Kidney epithelial cell (primary cell): Measurements from ENCODE around the gene OAS2. TPM values are rescaled to one million over a fixed set of nuclear protein-coding genes. Genes with fewer than 3 reads are reported as not detected.

Experiments used
- DNase-seq: peaks from one replicate; pipeline ENCODE4 v3.0.0-alpha.2; 2010; ENCODE audit warnings: low read depth
- H3K27me3 ChIP-seq: 2 replicates; pipeline ENCODE4 v1.6.0; 2011; ENCODE audit warnings: low read length; ENCODE audit not compliant: control insufficient read depth, insufficient read depth
- H3K36me3 ChIP-seq: 2 replicates; pipeline ENCODE4 v1.5.1; 2011; ENCODE audit warnings: low read length; ENCODE audit not compliant: control insufficient read depth, insufficient read depth
- H3K4me3 ChIP-seq: 2 replicates; pipeline ENCODE4 v1.5.1; 2011; ENCODE audit warnings: low read depth, mild to moderate bottlenecking, control low read depth, low read length
- CTCF ChIP-seq: IDR thresholded peaks from 2 replicates; pipeline ENCODE4 v1.5.1; 2011; ENCODE audit warnings: mild to moderate bottlenecking, moderate library complexity, low read length, control low read depth, inconsistent platforms; ENCODE audit not compliant: insufficient read depth, poor library complexity, severe bottlenecking
- total RNA-seq: library from RNA; depleted of rRNA; stranded (reverse); fragments of >200 nt; gene quantifications from 2 replicates; pipeline ENCODE4 v1.2.3, GENCODE V29; 2015

The OAS2 gene
- total RNA-seq, 1 donor from 2014 or later: 3.6 TPM

- H3K36me3 ChIP-seq: no peaks in the 10 kb centered on the region
- DNase-seq: no peak
- H3K27me3 ChIP-seq: no peaks in the 10 kb centered on the region
- H3K4me3 ChIP-seq: no peak overlapping the region
- no peak for TF ChIP-seq CTCF
Measured at GRCh38 chr12:113019025-113019424, 40.7 kb downstream of the OAS2 start.

- DNase-seq: no peak
- Histone ChIP-seq H3K36me3 (no peaks in the 10 kb centered on the region), H3K4me3 (no peak overlapping the region), H3K27me3 (no peaks in the 10 kb centered on the region)
- no peak for TF ChIP-seq CTCF
Measured at GRCh38 chr12:113021500-113021899, 43.2 kb downstream of the OAS2 start.

- no peak for DNase-seq
- H3K36me3 ChIP-seq: no peaks in the 10 kb centered on the region
- H3K27me3 ChIP-seq: no peaks in the 10 kb centered on the region
- TF ChIP-seq CTCF: no peak
- no peak overlapping the region for H3K4me3 ChIP-seq
Measured at GRCh38 chr12:113022563-113023297, 44.4 kb downstream of the OAS2 start.

- Histone ChIP-seq H3K36me3 (no peaks in the 10 kb centered on the region), H3K4me3 (no peak overlapping the region), H3K27me3 (no peaks in the 10 kb centered on the region)
- TF ChIP-seq CTCF: no peak
- no peak for DNase-seq
Measured at GRCh38 chr12:113027726-113028125, 49.4 kb downstream of the OAS2 start.

GRCh38 chr12:113030875-113031525 is 52.7 kb downstream of the OAS2 start:
- no peaks in the 10 kb centered on the region for H3K36me3 ChIP-seq
- DNase-seq: no peak
- TF ChIP-seq CTCF: peak; percentile 69
- H3K27me3 ChIP-seq: no peaks in the 10 kb centered on the region
- no peak overlapping the region for H3K4me3 ChIP-seq
